ENCODE data around the gene GDPD2.

GRCh38 chrX:70442224-70442623 lies 19.1 kb downstream of the GDPD2 start:
- TF ChIP-seq MAX (IDR thresholded peaks at IDR 0.05) (no peak), CTCF (IDR thresholded peaks at IDR 0.05) (no peak), POLR2A (IDR thresholded peaks at IDR 0.05; ENCODE audit: low read length) (no peak), EP300 (IDR thresholded peaks at IDR 0.05) (no peak), RCOR1 (IDR thresholded peaks at IDR 0.05; ENCODE audit: low read depth, low read length) (no peak), CEBPB (IDR thresholded peaks at IDR 0.05) (no peak), JUN (IDR thresholded peaks at IDR 0.05) (no peak), RAD21 (conservative IDR thresholded peaks at IDR 0.05 in 1 of 2, IDR thresholded peaks at IDR 0.05 in 1 of 2) (no peak), PBX3 (IDR thresholded peaks at IDR 0.05) (no peak), NPAS2 (CRISPR knock-in tag; IDR thresholded peaks at IDR 0.05; ENCODE audit: borderline replicate concordance) (no peak), ZNF302 (CRISPR knock-in tag; IDR thresholded peaks at IDR 0.05) (no peak)

All from A549 (cell line).